GM12892 (cell line): ENCODE results near the gene MAT2A.

ENCODE experiments used
- DNase-seq: peaks from one replicate; pipeline ENCODE4 v3.0.0; 2011; ENCODE audit not compliant: insufficient read length
- FAIRE-seq: peaks from 2 replicates; lab custom pipeline; 2011; peaks lifted over from hg19 to GRCh38; lab: Jason Lieb, UNC
- POLR2A ChIP-seq: IDR thresholded peaks from 2 replicates; pipeline ENCODE4 v1.6.1; 2011; ENCODE audit warnings: low read depth, low read length, control low read depth
- POLR2AphosphoS5 ChIP-seq: IDR thresholded peaks from 2 replicates; pipeline ENCODE4 v1.6.1; 2011; ENCODE audit warnings: low read depth, low read length, control low read depth
- TAF1 ChIP-seq: IDR thresholded peaks from 2 replicates; pipeline ENCODE4 v1.6.1; 2011; ENCODE audit warnings: low read depth, mild to moderate bottlenecking, control low read depth, low read length, borderline replicate concordance

MAT2A gene

GRCh38 chr2:85525567-85525966, 13.4 kb upstream of the MAT2A start:
- no peak for TF ChIP-seq POLR2A
- no peak for TF ChIP-seq TAF1
- TF ChIP-seq POLR2AphosphoS5, result no peak
- DNase-seq (no peak), FAIRE-seq (no peak)

- FAIRE-seq (no peak), DNase-seq (no peak)
- TF ChIP-seq TAF1 (no peak), POLR2A (no peak), POLR2AphosphoS5 (no peak)
These were observed 11.2 kb upstream of the MAT2A start for GRCh38 chr2:85527787-85528186.

DNA sequence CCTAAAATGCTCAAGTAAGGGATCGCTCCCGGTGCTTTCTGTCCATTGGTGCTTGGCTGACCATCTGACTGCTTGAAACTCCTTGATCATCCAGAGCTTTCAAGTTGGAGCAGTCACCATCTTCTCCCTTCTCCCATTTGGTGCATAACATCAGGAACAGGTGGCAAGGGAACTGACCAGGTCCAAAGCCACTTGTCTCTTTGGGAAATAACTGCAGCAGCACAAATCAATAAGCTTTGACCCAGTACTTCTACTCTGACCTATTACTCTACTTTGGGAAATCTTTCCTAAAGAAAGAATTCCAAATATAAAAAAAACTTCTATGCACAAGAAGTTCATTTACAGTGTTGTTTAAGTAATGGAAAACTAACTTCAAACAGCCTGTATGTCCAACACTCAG, 10.6 kb upstream of the MAT2A start:
- no peak for FAIRE-seq
- no peak for DNase-seq
- TF ChIP-seq TAF1 (no peak), POLR2AphosphoS5 (no peak), POLR2A (no peak)

GRCh38 chr2:85529809-85530208, 9.2 kb upstream of the MAT2A start:
- DNase-seq, result no peak
- no peak for FAIRE-seq
- TF ChIP-seq POLR2AphosphoS5, result no peak
- TF ChIP-seq POLR2A, result no peak
- TF ChIP-seq TAF1, result no peak

- no peak for TF ChIP-seq TAF1
- no peak for TF ChIP-seq POLR2AphosphoS5
- no peak for TF ChIP-seq POLR2A
- FAIRE-seq (no peak), DNase-seq (no peak)
These were observed 7.4 kb upstream of the MAT2A start for GRCh38 chr2:85531589-85531988.

DNA sequence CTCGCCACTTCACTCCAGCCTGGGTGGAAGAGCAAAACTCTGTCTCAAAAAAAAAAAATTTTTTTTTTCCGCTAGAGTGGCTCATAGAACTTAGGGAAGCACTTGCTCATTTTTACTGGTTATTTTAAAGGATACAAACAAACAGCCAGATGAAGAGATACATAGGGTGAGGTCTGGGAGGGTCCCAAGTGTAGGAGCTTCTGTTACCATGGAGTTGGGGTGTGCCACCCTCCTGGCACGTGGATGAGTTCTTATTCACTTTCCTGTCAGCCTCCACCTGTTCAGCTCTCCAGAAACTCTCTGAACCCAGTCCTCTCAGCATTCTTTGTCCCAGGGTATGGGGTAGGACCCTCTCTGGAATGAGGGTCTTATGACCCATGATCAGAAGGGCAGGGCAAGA, 4.9 kb upstream of the MAT2A start:
- TF ChIP-seq POLR2AphosphoS5, result no peak
- TF ChIP-seq POLR2A, result no peak
- TF ChIP-seq TAF1, result no peak
- FAIRE-seq (no peak), DNase-seq (no peak)

- TF ChIP-seq POLR2AphosphoS5 (no peak), TAF1 (no peak), POLR2A (no peak)
- no peak for FAIRE-seq
- no peak for DNase-seq
These were observed 4.1 kb upstream of the MAT2A start for GRCh38 chr2:85534881-85535280.

- TF ChIP-seq TAF1 (no peak), POLR2AphosphoS5 (no peak), POLR2A (no peak)
- FAIRE-seq, result no peak
- no peak for DNase-seq
These were observed 2.5 kb upstream of the MAT2A start for GRCh38 chr2:85536479-85536878.

- DNase-seq, result no peak
- peak; percentile 25; the same call in 1 of the 2 replicates for TF ChIP-seq POLR2AphosphoS5
- 0 out of 2 replicates have a peak, but pooled peaks have one; percentile 8 for TF ChIP-seq TAF1
- TF ChIP-seq POLR2A, result no peak; the same call in none of the 2 replicates
- FAIRE-seq, result no peak
These were observed 1.1 kb upstream of the MAT2A start for GRCh38 chr2:85537600-85538506.

- FAIRE-seq, result peak; percentile 86
- TF ChIP-seq POLR2AphosphoS5 (no peak), TAF1 (no peak), POLR2A (no peak; the same call in 1 of the 2 replicates)
- DNase-seq, result peak; percentile 50
These were observed 579 bp downstream of the MAT2A start for GRCh38 chr2:85539361-85540132.

DNA sequence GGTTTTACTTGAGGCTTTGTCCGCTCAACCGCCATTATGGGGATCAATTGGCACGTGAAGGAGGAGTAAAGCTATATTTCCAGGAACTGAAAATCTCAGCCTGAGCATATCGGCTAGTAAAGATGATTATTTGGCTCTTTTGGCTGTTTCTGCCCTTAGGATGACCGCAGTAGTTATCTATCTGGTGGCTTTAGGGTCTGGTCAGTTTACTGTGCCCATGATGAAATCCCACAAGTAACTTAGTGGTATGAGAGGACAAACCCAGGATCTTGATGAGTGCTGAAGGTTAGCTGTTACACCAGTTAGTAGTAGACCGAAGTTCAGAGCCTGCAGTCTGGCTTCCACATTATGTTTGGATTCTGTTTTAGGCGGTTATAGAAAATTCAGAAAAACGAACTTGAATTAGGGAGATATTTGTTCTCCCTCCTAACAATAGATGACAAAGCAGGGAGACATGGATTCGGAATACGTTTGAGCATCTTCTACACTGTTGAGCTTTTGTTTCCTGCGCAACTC, 1.2 kb downstream of the MAT2A start:
- no peak for TF ChIP-seq TAF1
- no peak for TF ChIP-seq POLR2A
- no peak for TF ChIP-seq POLR2AphosphoS5
- FAIRE-seq, result no peak
- DNase-seq, result no peak

GRCh38 chr2:85541262-85541661, 2.3 kb downstream of the MAT2A start:
- DNase-seq (no peak), FAIRE-seq (no peak)
- no peak for TF ChIP-seq TAF1
- no peak for TF ChIP-seq POLR2A
- TF ChIP-seq POLR2AphosphoS5, result no peak
